GM19397 (cell line): ENCODE data around the gene PKP2.

Source experiments
- ATAC-seq: cut with Tn5 transposase; IDR thresholded peaks from one replicate; pipeline ENCODE4 v1.9.1; 2021; ENCODE audit warnings: mild to moderate bottlenecking, moderate library complexity; ENCODE audit not compliant: unreplicated experiment

The PKP2 gene

DNA sequence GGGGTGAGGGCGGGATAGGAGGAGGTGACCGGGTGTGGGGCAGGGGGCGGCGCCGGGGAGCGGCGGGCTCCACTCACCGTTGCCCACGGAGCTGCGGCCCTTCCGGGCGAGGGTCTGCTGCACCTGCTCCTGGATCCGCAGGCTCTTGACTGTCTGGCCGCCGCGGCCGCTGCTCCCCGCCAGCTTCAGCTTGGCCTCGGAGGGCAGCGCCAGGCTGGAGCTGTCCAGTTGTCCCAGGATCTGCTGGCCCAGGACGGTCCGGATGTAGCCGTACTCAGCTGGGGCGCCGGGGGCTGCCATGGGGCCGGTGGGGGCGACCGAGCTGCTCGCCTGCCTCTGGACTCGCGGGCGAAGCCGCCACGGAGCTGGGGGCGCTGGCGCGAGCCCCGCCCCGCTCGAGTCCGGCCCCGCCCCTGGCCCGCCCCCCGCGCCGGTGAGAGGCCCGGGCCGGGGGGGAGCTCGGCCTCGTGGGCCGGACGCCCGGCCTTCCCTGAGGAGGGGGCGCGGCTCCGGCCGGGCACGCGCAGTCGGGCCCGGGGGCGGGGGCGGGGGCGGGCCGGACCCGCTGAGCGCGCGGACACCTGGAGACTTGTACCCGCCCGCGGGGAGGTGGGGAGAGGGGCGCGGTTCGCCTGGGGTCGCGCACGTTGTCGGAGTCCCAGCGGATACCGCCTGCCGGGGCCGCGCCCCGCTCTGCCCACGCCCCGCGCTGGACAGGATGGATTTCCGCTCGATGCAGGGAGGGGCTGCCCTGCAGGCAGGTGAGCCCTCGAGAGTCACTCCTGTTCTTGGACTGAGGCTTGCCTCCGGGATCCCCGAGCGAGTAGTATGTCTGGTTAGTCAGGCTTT is at the start of gene PKP2:
Gene PKP2, minus strand, starts transcription at position 346 of the 849 bp plus-strand sequence. Its CDS starts 46 bp downstream, at position 300.
- ATAC-seq, result peak; percentile 69

DNA sequence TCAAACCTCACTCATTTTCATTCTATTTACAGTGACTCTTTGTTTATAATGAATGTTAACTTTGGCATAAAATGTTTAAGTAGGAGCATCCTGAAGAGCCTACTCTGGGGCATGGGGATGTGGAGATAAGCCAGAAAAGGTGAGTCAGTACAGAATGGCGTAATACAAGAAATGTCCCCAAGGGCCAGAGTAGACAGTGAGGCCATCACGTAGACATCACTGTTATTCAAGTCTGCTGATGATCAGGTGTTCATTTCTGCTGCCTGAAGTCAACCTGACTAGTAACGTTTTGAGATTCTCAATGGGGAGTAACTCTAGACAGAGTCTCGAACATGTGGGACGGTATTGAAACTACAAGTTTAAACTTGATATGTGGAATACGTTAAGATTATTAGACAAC is 47.6 kb upstream of the PKP2 start:
- no peak for ATAC-seq

DNA sequence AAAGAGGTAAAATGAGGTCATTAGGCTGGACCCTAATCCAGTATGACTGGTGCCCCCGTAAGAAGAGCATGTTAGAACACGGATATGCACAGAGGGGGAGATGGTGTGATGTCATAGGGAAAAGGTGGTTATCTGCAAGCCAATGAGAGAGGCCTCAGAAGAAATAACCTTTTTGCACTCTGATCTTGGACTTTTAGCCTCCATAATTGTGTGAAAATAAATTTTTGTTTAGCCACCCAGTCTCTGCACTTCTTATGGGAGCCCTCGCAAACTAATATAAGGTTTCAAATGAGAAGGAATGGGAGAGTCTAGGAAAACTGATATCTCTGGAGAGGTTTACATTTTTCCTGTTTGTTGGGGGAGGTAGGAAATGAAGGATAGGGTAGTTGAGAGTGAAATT is 43.2 kb upstream of the PKP2 start:
- no peak for ATAC-seq

DNA sequence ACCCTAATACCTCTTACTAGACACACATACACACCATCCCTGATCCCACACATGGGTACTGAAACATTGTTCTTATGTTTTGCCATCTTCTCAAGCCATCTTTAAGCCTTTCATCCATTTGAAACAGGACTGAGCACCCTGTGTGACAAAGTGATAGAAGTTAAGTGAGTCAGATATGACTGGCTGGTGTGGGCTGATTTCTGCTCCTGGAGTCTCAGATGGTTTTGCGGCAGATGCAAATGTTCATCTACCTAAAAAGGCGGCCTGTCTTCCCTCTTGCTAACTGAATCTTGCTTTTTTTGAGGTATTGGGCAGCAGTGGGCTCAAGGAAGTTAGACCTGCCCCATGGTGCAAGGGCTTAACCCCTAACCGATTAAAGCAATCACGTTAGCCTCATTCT is 30.4 kb upstream of the PKP2 start:
- no peak for ATAC-seq

DNA sequence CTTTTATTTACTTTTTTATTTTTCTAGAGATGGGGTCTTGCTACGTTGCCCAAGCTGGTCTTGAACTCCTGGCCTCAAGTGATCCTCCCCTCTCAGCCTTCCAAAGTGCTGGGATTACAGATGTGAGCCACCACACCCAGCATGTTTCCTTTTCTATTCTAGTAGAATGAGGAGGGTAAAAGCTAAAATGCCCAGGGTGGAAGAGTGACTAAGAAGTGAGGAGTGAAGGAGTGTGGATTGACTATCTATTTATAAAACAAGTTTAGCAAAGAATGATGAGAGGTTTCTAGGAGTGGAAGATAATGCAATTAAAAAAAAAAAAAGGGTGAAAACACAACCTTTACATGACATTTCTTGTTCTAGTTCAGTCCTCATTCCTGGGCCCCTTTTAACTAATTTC is 29.8 kb upstream of the PKP2 start:
- ATAC-seq, result no peak

DNA sequence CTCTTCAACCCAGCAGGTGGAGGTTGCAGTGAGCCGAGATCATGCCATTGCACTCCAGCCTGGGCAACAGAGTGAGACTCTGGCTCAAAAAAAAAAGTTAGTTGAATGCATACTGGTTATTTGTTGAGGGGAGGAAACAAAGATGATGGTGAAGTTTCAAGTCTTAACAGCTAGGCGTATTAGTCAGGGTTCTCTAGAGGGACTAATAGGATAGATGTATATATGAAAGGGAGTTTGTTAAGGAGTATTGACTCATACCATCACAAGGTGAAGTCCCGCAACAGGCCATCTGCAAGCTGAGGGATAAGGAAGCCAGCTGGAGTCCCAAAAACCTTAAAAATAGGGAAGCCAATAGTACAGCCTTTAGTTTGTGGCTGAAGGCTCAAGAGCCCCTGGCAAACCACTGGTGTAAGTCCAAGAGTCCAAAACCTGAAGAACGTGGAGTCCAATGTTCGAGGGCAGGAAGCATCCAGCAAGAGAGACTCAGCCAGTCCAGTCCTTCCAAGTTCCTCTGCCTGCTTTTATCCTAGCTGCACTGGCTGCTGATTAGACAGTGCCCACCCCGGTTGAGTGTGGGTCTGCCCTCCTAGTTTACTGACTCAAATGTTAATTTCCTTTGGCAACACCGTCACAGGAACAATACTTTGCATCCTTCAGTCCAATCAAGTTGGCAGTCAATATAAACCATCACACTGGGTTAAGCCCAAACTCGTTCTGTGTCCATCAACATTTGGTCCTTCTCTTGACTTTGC is 26.1 kb upstream of the PKP2 start:
- ATAC-seq, result no peak

DNA sequence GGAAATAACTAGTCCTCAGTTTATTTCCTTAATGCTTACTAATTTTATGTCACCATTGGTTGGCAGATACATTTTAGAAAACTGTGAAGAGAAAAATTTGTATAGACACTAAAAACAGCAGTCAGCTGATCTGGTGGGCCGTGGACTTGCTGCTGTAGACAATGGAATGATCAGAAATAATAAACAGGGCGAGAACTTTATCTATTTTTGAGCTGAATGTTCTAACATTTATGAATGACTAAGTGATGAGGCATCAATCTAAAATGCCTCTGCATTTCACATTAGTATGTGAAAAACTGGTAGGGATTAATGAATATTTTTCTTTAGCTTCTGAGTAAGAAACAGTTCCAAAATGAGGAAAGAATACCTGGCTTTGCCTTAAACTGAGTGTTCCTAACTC is 24.8 kb upstream of the PKP2 start:
- no peak for ATAC-seq

DNA sequence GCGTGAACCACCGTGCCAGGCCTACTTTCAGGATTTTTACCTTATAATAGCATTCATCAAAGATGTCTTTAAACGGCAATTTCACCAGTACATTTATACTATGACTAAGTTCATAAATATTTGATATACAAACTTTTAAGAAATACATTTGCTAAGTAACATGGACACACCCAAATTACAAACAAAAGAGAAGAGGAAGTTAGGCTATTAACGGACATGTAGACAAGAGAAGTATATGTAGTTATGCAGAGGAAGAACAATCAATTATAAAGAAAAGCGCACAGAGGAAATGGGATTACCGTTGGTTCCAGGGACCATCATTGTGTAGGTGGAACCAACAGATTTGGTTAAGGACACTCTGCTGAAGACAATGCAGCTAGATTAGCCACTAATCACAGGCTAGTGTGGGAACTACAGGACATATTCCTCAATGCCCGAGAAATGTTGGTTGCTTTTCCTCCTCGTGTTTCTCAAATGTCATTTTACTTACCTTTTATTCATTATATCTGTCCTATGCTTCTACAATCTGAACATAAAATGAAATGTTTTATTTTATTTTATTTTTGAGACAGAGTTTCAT is 24.0 kb upstream of the PKP2 start:
- no peak for ATAC-seq

DNA sequence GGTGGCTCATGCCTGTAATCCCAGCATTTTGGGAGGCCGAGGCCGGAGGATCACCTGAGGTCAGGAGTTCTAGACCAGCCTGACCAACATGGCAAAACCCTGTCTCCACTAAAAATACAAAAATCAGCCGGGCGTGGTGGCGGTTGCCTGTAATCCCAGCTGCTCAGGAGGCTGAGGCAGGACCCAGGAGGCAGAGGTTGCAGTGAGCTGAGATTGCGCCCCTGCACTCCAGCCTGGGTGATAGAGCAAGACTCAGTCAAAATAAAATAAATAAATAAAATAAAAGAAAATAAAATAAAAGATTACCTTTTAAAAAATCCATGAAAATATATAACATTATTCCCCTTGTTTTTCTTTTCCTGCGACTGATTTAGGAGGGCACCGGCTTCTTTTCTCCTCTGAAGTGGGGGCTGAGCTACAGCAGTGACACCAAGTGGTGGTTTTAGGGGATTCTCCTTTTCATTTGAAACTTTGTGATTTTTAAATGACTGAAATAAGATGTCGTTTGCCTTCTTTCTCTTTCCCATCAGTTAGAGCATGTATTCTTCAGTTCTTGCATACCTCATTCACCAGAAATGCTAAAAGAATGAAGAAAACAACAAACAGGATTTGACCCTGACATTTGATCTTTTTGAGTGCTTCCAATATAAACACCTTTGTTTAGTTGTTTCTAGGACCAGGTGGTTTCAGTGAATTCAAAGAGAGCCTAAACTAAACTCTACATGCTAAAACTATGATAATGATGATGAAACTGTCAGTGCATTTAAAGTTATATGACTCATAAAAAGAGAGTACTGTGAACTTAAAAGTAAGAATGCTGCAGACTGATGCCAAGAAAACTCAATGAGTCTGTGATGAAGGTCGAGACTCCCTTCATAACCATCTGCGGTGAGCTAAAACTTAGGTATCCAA is 22.6 kb upstream of the PKP2 start:
- no peak for ATAC-seq

DNA sequence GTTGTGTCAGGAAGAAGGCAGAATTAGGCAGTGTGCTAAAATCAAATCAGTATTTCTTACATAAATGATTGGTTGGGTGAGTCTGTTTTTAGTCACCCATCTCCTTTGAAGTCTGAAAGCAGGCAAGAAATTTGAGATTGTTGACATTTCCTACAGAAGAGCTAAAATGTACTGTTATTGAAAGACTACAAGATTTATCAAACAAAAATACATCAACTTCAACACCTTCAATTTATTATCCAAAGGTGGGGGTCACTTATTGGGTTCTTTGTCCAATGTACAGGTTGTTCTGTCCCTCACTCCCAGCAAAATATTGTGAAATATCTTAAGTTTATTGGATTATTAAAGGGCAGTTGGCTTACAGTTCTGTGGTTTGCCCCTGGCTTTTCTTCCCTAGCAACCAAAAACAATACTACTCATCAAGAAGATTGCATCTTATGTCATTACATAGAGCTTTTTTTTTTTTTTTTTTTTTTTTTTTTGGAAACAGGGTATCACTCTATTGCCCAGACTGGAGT is 20.6 kb upstream of the PKP2 start:
- no peak for ATAC-seq

DNA sequence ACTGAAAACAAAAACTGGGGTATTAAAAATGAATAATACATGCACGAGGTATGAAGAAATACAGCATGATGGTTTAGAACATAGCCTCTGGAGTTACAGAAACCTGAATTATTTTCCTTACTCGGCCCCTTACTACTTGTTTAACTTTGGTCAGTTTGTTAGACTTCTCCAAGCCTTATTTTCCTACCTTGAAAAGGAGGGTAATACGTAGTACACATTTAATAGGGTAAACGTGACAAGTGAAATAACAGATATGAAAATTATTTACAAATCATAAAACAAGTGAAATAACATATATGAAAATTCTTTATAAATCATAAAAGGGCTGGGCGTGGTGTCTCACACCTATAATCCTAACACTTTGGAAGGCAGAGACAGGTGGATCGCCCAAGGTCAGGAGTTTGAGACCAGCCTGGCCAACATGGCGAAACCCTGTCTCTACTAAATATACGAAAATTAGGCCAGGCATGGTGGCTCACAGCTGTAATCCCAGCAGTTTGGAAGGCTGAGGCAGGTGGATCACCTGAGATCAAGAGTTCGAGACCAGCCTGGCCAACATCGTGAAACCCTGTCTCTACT is 11.4 kb upstream of the PKP2 start:
- ATAC-seq, result no peak

DNA sequence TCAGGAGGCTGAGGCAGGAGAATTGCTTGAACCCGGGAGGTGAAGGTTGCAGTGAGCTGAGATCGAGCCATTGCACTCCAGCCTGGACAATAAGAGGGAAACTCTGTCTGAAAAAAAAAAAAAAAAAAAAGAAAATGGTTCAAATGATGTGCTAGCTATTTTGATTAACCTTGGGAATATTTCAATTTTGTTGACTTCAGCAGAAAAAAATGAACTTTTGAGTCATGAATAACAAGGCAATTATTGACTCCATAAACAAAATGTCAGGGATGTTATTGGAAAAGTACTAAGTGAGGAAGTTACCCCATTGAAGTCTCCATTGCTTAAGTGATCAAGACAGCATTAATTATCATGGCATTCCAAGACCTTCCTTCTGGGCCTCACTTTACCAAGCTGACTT is 10.6 kb upstream of the PKP2 start:
- ATAC-seq, result no peak

DNA sequence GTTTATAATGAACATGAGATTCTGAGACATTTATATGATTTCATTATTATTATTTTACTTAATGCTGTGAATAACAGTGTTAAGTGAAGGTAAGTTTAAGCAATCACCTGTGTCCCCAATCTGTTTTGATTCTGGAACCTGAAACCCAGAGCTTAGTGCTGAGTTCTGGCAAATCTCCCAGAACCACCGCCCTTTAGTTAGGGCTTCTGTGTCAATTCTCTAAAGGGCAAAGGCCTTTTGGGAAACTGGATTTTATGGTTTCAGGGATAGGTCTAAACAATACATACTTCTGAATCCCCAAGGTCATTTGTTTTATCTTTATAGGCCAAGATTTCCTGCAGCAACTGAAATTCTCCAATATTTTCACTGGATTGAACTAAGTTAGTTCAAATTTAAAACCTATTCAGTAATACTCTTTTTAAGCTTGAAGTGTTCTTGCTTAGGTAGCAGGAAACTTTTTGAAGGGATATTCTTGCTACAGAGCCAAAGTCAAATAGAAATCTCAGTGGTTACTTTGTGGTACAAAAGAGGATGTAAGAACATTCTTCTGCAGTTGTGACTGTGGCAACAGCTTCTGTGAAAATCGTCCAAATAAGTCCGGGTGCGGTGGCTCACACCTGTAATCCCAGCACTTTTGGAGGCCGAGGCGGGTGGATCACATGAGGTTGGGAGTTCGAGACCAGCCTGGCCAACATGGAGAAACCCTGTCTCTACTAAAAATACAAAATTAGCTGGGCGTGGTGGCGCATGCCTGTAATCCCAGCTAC is 10.0 kb upstream of the PKP2 start:
- ATAC-seq, result peak; percentile 97

DNA sequence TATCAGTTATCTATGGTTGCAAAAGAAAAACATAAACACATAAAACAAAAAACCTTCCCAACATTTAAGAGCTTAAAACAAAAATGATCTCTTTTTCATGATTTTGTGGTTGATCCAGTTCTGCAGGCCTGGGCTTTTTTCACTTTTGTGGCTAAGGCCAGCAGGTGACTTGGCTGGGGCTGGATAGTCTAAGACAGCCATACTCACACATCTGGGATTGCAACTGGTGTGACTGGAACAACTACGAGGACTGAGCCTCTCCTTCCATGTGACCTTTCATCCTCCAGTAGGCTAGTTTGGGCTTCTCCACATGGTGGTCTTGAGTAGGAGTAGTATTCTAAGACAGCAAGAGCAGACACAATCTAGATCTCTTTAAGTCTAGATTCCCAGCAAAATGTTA is 7.2 kb upstream of the PKP2 start:
- no peak for ATAC-seq

DNA sequence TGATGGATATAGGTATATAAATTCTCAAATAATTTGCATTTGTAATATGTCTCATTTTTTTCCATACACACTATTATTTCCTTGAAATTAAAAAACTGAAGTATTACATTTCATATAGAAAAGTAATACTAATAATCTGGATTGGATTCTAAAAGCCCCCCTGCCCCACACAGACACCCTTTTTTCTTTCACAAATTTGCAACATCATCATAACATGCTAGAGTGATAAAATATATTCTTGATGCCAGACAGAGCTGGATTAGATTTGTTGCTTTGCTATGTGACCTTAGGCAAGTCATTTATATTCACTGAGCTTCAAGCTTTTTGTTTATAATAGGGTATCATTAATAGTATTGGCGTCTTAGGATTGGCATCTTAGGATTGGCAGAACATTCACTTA is 6.7 kb upstream of the PKP2 start:
- ATAC-seq, result no peak

DNA sequence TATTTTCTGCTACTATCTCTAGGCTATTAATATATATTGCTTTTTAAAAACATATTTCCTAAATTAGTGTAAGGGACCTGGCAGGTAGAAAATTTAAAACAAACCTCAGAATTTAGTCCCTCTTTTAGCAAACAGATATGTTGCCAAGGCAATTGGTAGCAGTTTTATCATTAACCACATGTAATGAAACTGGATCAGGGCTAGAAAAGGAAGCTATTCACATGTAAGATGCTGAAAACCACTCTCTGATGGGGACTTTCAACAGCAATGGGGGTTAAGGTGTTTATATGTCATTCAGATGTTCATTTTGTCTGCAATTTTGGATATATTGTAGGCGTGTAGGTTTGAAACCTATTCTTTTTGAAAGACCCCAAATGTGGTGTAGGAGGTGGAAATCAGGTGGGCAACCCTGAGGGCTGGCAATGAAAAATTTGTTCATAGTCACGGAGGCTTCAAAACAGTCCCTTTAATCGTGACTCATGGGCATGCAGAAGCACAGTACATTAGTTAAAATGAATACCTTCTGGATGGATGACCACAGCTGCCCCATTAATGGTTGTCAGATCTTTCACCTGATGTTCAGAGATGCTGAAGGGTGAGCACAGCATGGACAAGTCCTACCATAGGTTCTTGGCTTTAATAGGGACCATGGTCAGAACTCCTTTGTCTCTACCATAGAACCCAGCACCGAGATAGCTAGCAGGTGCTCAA is 5.9 kb upstream of the PKP2 start:
- no peak for ATAC-seq

DNA sequence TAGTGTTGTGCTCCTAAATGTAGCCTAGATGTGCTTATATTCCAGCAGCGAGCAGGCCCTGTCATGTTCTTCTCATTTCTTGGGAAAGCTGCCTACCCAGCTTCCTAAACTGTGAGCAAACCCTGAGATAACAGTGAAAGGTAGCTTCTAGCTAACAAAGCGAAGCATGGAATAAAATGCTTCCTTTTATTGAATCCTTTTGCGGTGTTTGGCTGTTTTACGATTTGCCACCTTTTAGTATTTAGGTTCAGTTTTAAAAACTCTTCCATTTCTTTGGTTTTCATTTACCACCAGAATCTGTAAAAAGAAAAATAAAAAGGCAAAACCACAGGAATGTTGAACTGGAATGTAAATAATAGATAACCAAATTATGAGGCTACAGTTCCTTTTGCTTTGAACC is 5.0 kb upstream of the PKP2 start:
- no peak for ATAC-seq

DNA sequence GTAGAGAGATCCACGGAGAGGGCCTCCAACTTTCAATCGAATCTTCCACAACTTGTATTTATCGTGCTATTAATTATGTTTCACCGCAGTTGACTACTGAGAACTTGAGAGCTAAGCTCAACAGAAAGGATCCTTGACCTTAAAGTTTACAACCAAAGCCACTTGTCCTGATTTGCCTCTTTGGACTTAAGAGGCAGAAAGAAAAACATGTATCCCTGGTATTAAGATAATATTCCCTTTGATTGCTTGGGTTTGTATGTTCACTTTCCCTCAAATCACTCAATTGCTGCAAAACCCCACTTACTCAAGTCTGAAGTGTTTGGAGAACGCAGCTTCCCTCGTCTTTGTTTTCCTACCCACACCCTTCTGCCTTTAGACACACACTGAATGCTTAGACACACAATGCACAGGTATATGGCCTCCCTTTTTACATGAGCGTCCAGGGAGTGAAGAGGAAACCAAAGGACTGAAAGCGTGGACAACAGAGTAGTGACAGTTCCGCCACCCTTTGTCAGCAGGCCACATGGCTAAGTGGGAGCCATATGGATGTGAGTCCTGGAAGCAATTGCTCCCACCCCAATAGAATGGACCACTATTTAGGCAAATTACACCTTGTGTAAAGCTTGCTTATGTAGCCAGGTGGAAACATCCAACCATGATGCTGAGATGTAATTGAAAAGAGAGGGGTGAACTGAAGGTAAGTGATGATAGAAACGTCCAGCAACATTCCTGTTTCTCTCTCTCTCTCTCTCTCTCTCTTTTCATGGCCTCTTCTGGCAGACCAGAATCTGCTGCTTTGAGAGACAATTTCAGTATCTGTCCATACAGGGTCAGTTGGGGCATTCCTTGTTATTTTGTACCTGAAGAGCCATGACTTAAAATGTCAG is 1.4 kb upstream of the PKP2 start:
- no peak for ATAC-seq
